GM21786 (cell line): ENCODE measurements around the gene DIAPH2.

ENCODE experiments used
- ATAC-seq: cut with Tn5 transposase; IDR thresholded peaks from one replicate; pipeline ENCODE4 v1.9.1; 2021; ENCODE audit not compliant: unreplicated experiment

The DIAPH2 gene

DNA sequence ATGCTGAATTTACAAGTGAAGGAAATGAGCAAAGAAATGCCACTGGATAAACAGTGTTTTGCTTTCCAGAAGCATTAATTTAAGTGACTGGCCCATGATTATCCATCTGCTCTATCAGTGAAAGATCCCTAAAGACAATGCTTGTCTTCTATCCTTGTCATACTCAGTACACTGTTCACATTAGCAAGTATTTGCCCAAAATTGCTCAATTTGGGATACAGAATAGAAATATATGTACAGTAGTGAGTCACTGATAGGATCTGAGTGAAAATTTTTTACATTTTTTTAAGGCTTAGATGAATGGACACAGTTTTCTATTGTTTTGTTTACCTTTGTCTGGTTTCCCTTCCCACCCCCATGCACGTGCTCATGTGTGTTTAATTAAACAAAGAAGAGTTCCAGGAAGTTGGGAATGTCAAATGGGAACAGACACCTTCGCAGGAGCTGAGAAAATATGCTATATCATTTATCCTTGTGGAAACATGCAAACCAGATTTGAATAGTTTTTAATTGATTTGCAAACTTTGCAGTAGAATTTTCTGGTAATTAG lies 855.4 kb downstream of the DIAPH2 start:
- ATAC-seq = no peak

- ATAC-seq = no peak
Observed at GRCh38 chrX:97547877-97548578, 863.4 kb downstream of the DIAPH2 start.

- ATAC-seq = no peak
Observed at GRCh38 chrX:97551821-97552220, 867.2 kb downstream of the DIAPH2 start.

- ATAC-seq = no peak
Observed at GRCh38 chrX:97553833-97554232, 869.2 kb downstream of the DIAPH2 start.

DNA sequence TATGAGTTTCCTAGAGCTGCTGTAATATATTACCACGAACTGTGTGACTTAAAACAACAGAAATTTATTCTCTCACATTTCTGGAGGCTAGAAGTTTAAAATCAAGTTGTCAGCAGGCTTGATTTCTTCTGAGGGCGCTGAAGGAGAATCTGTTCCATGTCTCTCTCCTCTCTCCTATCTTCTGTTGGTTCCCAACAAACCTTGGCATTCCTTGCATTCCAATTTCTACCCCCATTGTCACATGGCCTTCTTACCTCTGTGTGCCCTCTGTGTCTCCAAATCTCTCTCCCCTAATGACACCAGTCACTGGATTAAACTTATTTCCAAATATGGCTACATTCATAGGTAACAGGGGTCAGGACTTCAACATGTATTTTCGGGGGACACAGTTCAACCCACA lies 871.7 kb downstream of the DIAPH2 start:
- no peak for ATAC-seq

- ATAC-seq = peak; percentile 98
Observed at GRCh38 chrX:97563531-97564133, 879.0 kb downstream of the DIAPH2 start.

- no peak for ATAC-seq
Observed at GRCh38 chrX:97564496-97564895, 879.9 kb downstream of the DIAPH2 start.

GRCh38 chrX:97587171-97587570 lies 902.5 kb downstream of the DIAPH2 start:
- ATAC-seq = no peak

DNA sequence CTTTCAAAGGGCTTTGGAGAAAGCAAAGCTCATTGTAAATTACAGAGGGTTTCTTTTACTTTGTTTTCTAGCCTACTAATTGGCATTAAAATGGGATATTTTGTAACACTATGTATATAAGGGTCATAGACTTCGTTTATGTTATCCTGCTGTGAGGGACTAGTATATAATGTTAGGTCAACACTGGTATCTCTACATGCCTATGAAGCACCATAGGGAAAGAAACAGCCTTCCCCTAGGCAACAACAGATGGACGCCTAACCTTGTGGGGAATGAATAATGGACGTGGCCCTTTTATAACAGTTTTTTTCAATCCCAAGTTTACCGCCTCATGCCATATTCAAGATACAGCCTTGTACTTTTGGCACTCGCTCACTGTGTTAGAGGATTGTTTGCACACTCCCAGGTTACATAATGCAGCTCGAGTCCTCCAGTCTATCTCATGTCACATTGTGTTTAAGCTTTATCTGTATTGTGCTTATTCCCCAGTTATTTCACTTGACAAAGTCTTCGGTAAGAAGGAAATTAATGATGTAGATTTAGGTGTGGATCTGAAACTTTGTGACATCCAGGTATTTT lies 910.1 kb downstream of the DIAPH2 start:
- ATAC-seq = no peak

- ATAC-seq = no peak
Observed at GRCh38 chrX:97597954-97598353, 913.3 kb downstream of the DIAPH2 start.

GRCh38 chrX:97602465-97603258 lies 918.0 kb downstream of the DIAPH2 start:
- ATAC-seq = no peak

DNA sequence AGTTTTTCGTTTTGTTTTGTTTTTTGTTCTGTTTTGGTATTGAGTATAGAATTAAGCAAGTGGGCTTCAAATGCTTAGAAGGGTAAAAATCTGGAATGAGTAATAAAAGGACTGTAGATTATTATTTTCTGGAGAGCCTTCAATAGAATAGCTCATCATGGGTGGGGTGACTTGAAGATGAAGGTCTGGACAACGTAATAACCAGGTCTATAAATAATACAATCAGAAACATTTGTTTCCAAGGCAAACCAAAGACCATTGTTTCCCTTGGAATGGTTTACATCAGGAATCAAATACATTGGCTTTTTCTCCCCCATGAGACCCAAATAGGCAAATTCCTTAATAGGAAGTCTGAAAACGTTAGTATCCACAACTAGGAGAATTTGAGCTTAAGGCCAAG lies 920.6 kb downstream of the DIAPH2 start:
- ATAC-seq = no peak

- no peak for ATAC-seq
Observed at GRCh38 chrX:97609357-97609756, 924.7 kb downstream of the DIAPH2 start.

- no peak for ATAC-seq
Observed at GRCh38 chrX:97609938-97610337, 925.3 kb downstream of the DIAPH2 start.

DNA sequence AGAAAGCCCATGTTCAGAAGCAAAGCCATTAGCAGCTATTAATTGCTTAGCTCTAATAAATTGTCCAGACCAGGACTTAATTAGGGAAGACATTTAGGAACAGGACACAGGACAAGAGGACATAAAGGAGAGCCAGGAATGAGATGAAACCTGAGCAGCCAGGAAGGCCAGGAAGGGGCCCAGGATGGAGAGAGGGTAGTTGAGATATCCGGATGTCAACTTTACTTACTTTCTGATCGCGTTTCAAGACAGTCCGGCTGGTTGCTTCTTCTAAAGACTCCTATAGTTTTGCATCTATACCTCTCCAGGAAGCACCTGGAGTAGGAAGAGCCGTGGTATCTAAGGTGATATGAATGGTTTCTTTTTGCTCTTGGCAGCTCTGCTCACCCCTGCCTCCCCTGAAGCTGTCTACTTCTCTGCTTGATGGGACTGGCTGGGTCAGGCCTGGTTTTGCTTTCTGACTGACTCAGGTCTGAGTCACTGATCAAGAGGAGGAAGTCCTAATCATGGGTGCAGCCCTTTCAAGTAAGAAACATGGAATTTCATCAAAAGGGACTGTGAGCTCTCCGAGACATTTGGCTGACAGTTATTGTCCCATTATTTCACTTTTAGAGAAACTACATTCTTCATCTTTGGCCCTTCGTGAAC lies 932.4 kb downstream of the DIAPH2 start:
- ATAC-seq = peak; percentile 96

GRCh38 chrX:97619499-97619898 lies 934.9 kb downstream of the DIAPH2 start:
- ATAC-seq = no peak

DNA sequence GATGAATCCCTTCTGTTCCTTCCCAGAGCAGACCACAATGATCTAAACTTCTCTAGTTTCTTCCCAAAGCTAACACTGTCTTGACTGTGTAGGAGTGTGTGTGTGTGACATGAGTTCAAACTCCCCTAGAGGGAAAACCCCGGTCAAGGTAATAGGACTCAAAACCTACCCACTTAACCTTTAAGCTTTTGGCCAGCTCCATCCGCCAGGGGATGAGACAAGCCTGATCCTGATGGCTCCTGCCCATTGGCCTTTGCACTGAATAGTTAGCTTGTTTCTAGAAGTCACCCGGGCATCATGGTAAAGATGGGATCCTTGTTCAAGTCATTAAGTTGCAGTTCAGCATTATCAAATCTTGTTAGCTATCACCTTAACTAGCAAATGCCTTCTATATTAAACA lies 937.5 kb downstream of the DIAPH2 start:
- ATAC-seq = no peak

DNA sequence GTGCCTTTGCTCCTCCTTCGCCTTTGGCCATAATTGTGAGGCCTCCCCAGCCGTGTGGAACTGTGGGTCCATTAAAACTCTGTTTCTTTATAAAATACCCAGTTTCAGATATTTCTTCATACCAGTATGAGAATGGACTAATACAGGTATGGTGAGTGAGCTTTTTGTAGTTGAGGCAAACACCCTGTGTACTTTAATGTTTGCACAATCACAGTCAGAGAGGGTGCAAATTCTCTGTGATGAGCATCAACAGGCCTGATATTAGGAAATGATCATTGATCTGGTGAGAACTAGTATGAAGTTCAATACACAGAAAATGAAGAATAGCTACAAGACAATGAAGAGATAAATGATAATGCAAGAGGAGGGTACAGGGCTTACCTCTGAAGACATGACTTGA lies 943.7 kb downstream of the DIAPH2 start:
- no peak for ATAC-seq

GRCh38 chrX:97628807-97629596 lies 944.4 kb downstream of the DIAPH2 start:
- ATAC-seq = no peak

DNA sequence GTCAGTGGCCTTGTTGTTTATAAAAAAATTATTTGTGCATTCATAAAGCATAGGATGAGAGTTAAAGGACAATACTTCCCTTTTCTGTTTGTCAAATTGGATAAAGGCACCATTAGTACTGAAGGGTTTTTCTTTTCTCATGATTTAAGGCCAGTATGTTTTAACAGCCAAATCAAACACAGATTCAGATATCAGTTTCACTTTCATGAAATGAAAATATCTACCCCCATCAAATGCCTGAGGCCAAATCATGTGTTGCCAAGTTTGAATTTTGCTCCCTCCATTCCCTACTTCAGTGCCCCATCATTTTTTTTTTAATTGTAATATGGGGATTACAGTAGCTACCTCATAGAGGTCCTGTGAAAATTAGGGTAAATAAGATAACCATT lies 944.9 kb downstream of the DIAPH2 start:
- no peak for ATAC-seq
